ENCODE measurements around the gene ATPAF1. TPM values are rescaled to one million over a fixed set of nuclear protein-coding genes. Genes with fewer than 3 reads are reported as not detected.

The ATPAF1 gene
- total RNA-seq, 1 donor from 2014 or later: 24.5 TPM

GRCh38 chr1:46646844-46647243, 21.3 kb downstream of the ATPAF1 start:
- intact Hi-C loops (cut with micrococcal nuclease): no loop called here
- ATAC-seq (ENCODE audit: low read depth) (no peak), DNase-seq (no peak)
- H3K27me3 Mint-ChIP-seq: no peaks in the 10 kb centered on the region
- H3K4me1 Mint-ChIP-seq: no peaks in the 10 kb centered on the region
- POLR2A ChIA-PET: no interaction called here
- H3K36me3 Mint-ChIP-seq (ENCODE audit: low read depth): peaks cover 47% of the 10 kb centered on the region
- no peak overlapping the region for H3K27ac Mint-ChIP-seq
- TF ChIP-seq CTCF (IDR thresholded peaks at IDR 0.05): no peak
- H3K4me3 Mint-ChIP-seq: no peak overlapping the region
- peaks cover 5% of the 10 kb centered on the region for H3K9me3 Mint-ChIP-seq
- CTCF ChIA-PET: no interaction called here

- CTCF ChIA-PET: no interaction called here
- H3K4me1 Mint-ChIP-seq: no peaks in the 10 kb centered on the region
These were observed 21.8 kb downstream of the ATPAF1 start for GRCh38 chr1:46646331-46646730.

GRCh38 chr1:46645815-46646214, 22.3 kb downstream of the ATPAF1 start:
- no peak for ATAC-seq (ENCODE audit: low read depth)
- Mint-ChIP-seq H3K36me3 (ENCODE audit: low read depth) (peaks cover 49% of the 10 kb centered on the region), H3K4me3 (no peak overlapping the region), H3K4me1 (no peaks in the 10 kb centered on the region), H3K9me3 (peaks cover 5% of the 10 kb centered on the region), H3K27me3 (no peaks in the 10 kb centered on the region), H3K27ac (no peak overlapping the region)
- ChIA-PET CTCF (no interaction called here), POLR2A (no interaction called here)
- TF ChIP-seq CTCF (IDR thresholded peaks at IDR 0.05): no peak
- DNase-seq: no peak
- intact Hi-C loops (cut with micrococcal nuclease): no loop called here

More at GRCh38 chr1:46646331-46646730, 21.8 kb downstream of the ATPAF1 start:
- Mint-ChIP-seq H3K9me3 (peaks cover 5% of the 10 kb centered on the region), H3K27ac (no peak overlapping the region), H3K27me3 (no peaks in the 10 kb centered on the region), H3K4me3 (no peak overlapping the region), H3K36me3 (ENCODE audit: low read depth) (peaks cover 48% of the 10 kb centered on the region)
- no peak for TF ChIP-seq CTCF (IDR thresholded peaks at IDR 0.05)
- ATAC-seq (ENCODE audit: low read depth) (no peak), DNase-seq (no peak)
- POLR2A ChIA-PET: no interaction called here
- intact Hi-C loops (cut with micrococcal nuclease): no loop called here

GRCh38 chr1:46643368-46643775, 24.8 kb downstream of the ATPAF1 start:
- TF ChIP-seq CTCF (IDR thresholded peaks at IDR 0.05): no peak
- Mint-ChIP-seq H3K4me3 (no peak overlapping the region), H3K27ac (no peak overlapping the region), H3K27me3 (no peaks in the 10 kb centered on the region), H3K4me1 (no peaks in the 10 kb centered on the region), H3K9me3 (no peaks in the 10 kb centered on the region), H3K36me3 (ENCODE audit: low read depth) (peaks cover 37% of the 10 kb centered on the region)
- ATAC-seq (ENCODE audit: low read depth): no peak
- POLR2A ChIA-PET: no interaction called here
- DNase-seq: no peak
- intact Hi-C loops (cut with micrococcal nuclease): no loop called here
- CTCF ChIA-PET: no interaction called here

GRCh38 chr1:46642115-46642680, 26.0 kb downstream of the ATPAF1 start:
- no peak for DNase-seq
- no peak overlapping the region for H3K4me3 Mint-ChIP-seq
- H3K36me3 Mint-ChIP-seq (ENCODE audit: low read depth): peaks cover 32% of the 10 kb centered on the region
- H3K27me3 Mint-ChIP-seq: no peaks in the 10 kb centered on the region
- no peak for ATAC-seq (ENCODE audit: low read depth)
- POLR2A ChIA-PET: no interaction called here
- no peak for TF ChIP-seq CTCF (IDR thresholded peaks at IDR 0.05)
- H3K9me3 Mint-ChIP-seq: no peaks in the 10 kb centered on the region
- no peaks in the 10 kb centered on the region for H3K4me1 Mint-ChIP-seq
- CTCF ChIA-PET: no interaction called here
- no peak overlapping the region for H3K27ac Mint-ChIP-seq
- intact Hi-C loops (cut with micrococcal nuclease): no loop called here

All from activated B cell treated with CpG ODN at 0.5 μM for 24 hours (primary cell).